Bronchial epithelial cell (primary cell): ENCODE measurements around the gene SLC6A7. TPM values are rescaled to one million over a fixed set of nuclear protein-coding genes. Genes with fewer than 3 reads are reported as not detected.
"Not testable (repeated sequence)": the region's sequence is repeated elsewhere in the genome, so short reads cannot be mapped to it uniquely, and the experiment has no call there.

Source experiments
- DNase-seq: peaks from one replicate; pipeline ENCODE4 v3.0.0-alpha.2; 2010; ENCODE audit warnings: low read depth
- FAIRE-seq: peaks from 2 replicates; lab custom pipeline; 2011; peaks lifted over from hg19 to GRCh38; lab: Jason Lieb, UNC
- H3K27me3 ChIP-seq: 2 replicates; pipeline ENCODE4 v1.5.1; 2011; ENCODE audit warnings: low read length; ENCODE audit not compliant: control insufficient read depth, insufficient read depth
- H3K36me3 ChIP-seq: 2 replicates; pipeline ENCODE4 v1.5.1; 2011; ENCODE audit warnings: low read length; ENCODE audit not compliant: control insufficient read depth, insufficient read depth
- H3K4me3 ChIP-seq: 2 replicates; pipeline ENCODE4 v1.5.1; 2011; ENCODE audit warnings: mild to moderate bottlenecking, low read depth, low read length, control low read depth
- CTCF ChIP-seq: IDR thresholded peaks from 2 replicates; pipeline ENCODE4 v1.5.1; 2011; ENCODE audit warnings: mild to moderate bottlenecking, moderate library complexity, low read length, control low read depth, inconsistent platforms; ENCODE audit not compliant: insufficient read depth, severe bottlenecking
- total RNA-seq: library from RNA; depleted of rRNA; stranded (reverse); fragments of >200 nt; gene quantifications from 2 replicates; pipeline ENCODE4 v1.2.1, GENCODE V29; 2014

SLC6A7 gene
- total RNA-seq, 1 donor from 2014 or later, result not detected

DNA sequence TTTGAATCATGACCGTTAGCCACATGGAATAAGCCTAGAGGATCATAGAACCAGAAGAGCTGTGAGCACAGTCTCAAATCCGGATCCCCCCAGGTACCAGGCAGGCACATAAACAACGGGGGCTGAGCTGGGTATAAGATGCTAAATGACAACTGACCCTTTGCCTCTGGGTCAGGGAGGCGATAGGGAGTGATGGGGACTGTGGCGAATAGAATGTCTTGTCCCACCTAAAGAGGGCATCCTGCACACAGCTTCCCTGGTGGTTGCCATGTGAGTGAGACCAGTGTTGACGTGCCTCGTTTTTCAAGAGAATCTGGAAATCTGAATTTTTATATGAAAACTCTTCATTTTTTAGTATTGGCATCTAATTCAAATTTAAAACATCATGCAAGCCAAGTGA lies 33.6 kb downstream of the SLC6A7 start:
- peak; percentile 79 for FAIRE-seq
- no peaks in the 10 kb centered on the region for H3K27me3 ChIP-seq
- H3K4me3 ChIP-seq, result no peak overlapping the region
- H3K36me3 ChIP-seq, result no peaks in the 10 kb centered on the region
- DNase-seq, result no peak
- no peak for TF ChIP-seq CTCF

GRCh38 chr5:150224483-150225027 lies 34.7 kb downstream of the SLC6A7 start:
- no peak for FAIRE-seq
- H3K27me3 ChIP-seq, result no peaks in the 10 kb centered on the region
- no peak overlapping the region for H3K4me3 ChIP-seq
- H3K36me3 ChIP-seq, result no peaks in the 10 kb centered on the region
- DNase-seq, result no peak
- TF ChIP-seq CTCF, result no peak

DNA sequence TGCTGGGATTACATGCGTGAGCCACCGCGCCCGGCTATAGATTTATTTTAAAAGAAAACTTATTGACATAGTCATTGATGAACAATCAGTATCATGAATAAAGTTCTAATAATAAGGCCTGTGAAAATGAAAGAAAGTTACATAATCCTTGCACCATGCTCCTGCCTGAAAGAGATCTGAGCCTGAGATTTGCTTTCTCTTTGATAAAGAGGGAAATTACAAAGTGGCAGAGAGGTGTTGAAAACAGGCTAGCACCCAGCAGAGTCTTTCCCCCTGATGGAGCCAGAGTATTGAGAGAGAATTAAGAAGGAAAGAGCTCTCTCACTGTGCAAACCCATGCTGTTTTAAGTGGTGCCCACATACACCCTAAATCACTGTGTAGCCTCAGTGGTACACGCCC lies 37.2 kb downstream of the SLC6A7 start:
- TF ChIP-seq CTCF, result no peak
- DNase-seq (no peak), FAIRE-seq (no peak)
- Histone ChIP-seq H3K36me3 (no peaks in the 10 kb centered on the region), H3K27me3 (no peaks in the 10 kb centered on the region), H3K4me3 (no peak overlapping the region)

GRCh38 chr5:150227606-150228273 lies 37.9 kb downstream of the SLC6A7 start:
- no peaks in the 10 kb centered on the region for H3K36me3 ChIP-seq
- DNase-seq, result peak; percentile 13
- H3K27me3 ChIP-seq, result no peaks in the 10 kb centered on the region
- TF ChIP-seq CTCF, result no peak
- FAIRE-seq, result no peak
- H3K4me3 ChIP-seq, result no peak overlapping the region

- DNase-seq, result no peak
- H3K4me3 ChIP-seq, result no peak overlapping the region
- no peaks in the 10 kb centered on the region for H3K27me3 ChIP-seq
- H3K36me3 ChIP-seq, result no peaks in the 10 kb centered on the region
- FAIRE-seq, result peak; percentile 18
- no peak for TF ChIP-seq CTCF
Observed at GRCh38 chr5:150229571-150229970, 39.7 kb downstream of the SLC6A7 start.

DNA sequence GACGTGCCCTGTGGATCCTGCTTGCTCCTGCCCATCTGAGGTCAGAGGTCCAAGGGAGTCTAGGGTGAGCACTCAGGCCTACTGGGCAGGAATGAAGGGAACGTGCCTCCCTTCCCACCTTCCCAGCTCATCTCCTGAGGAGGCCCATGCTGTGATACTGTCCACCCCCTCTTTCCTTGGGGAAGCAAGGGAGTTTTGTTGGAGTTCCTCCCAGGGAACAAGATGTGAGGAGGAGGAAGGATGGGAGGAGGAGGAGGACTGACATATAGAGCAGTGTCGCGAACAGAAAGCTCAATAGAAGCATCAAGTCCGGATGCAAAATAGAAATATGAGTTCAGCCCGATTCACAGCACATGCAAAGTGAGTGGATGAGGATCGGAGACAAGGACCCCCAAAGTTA lies 41.0 kb downstream of the SLC6A7 start:
- H3K4me3 ChIP-seq, result no peak overlapping the region
- DNase-seq, result no peak
- H3K36me3 ChIP-seq, result no peaks in the 10 kb centered on the region
- peak; percentile 7 for FAIRE-seq
- H3K27me3 ChIP-seq, result no peaks in the 10 kb centered on the region
- no peak for TF ChIP-seq CTCF

GRCh38 chr5:150233706-150234105 lies 43.8 kb downstream of the SLC6A7 start:
- H3K4me3 ChIP-seq, H3K27me3 ChIP-seq, H3K36me3 ChIP-seq, DNase-seq, FAIRE-seq: not testable (repeated sequence)
